GM12878 (cell line): ENCODE data around the gene WDR91. TPM values are rescaled to one million over a fixed set of nuclear protein-coding genes. Genes with fewer than 3 reads are reported as not detected.

Experiments used
- ATAC-seq: fragments of 200-7000 bp; cut with Tn5 transposase; 3 replicates; pipeline ENCODE4 v1.9.1; 2020; ENCODE audit warnings: mild to moderate bottlenecking, moderate library complexity
- BruUV-seq: library from RNA; stranded (reverse); fragments of 400-500 nt; replicated peaks from 2 replicates; lab custom pipeline; 2021; lab: Mats Ljungman, UMichigan
- CTCF ChIA-PET: fragments of 300-600 bp; sonication (Branson Sonifier 250); formaldehyde crosslinking; extraction: SDS; loops from one replicate; lab custom pipeline; 2021; ENCODE audit warnings: inconsistent platforms; lab: Yijun Ruan, JAX
- POLR2A ChIA-PET: fragments of 350-600 bp; formaldehyde crosslinking; extraction: SDS; loops from one replicate; lab custom pipeline; 2021; ENCODE audit warnings: inconsistent platforms; lab: Charles Lee
- RAD21 ChIA-PET: fragments of 300-600 bp; sonication (Branson Sonifier 250); formaldehyde crosslinking; loops from one replicate; lab custom pipeline; 2023; ENCODE audit warnings: antibody characterized with exemption; ENCODE audit not compliant: unreplicated experiment; lab: Charles Lee
- SMC1A ChIA-PET: fragments of 300-600 bp; sonication (Branson Sonifier 250); formaldehyde crosslinking; loops from one replicate; lab custom pipeline; 2023; ENCODE audit not compliant: unreplicated experiment, uncharacterized antibody; lab: Charles Lee
- DNase-seq: peaks from one replicate; pipeline ENCODE4 v3.0.0-alpha.2; 2011; ENCODE audit warnings: low read depth, low spot score
- FAIRE-seq: peaks from 3 replicates; lab custom pipeline; 2011; peaks lifted over from hg19 to GRCh38; lab: Jason Lieb, UNC
- H2AFZ ChIP-seq: 2 replicates; pipeline ENCODE4 v1.6.0; 2011; ENCODE audit warnings: low read depth, low read length, control low read depth; ENCODE audit not compliant: control insufficient read depth
- H3K27ac ChIP-seq: 2 replicates; pipeline ENCODE4 v1.5.1; 2011; ENCODE audit warnings: control low read depth; ENCODE audit not compliant: control insufficient read depth, insufficient read depth
- H3K27me3 ChIP-seq, 2 experiments: replicated peaks in 1 of 2; 2 replicates each; pipeline versions ENCODE4 v1.6.0 to v1.6.1; 2011; ENCODE audit warnings: low read length in 1 of 2; ENCODE audit not compliant: control insufficient read depth in 2 of 2, insufficient read depth in 2 of 2
- H3K36me3 ChIP-seq, 2 experiments: 2 replicates each; pipeline ENCODE4 v1.5.1; 2011; ENCODE audit warnings: low read length in 1 of 2; ENCODE audit not compliant: control insufficient read depth in 2 of 2, insufficient read depth in 2 of 2
- H3K4me1 ChIP-seq: 2 replicates; pipeline ENCODE4 v1.6.1; 2011; ENCODE audit warnings: mild to moderate bottlenecking, low read length, moderate library complexity, mixed read lengths; ENCODE audit not compliant: control insufficient read depth, insufficient read depth
- H3K4me2 ChIP-seq: 2 replicates; pipeline ENCODE4 v1.6.0; 2011; ENCODE audit warnings: control low read depth; ENCODE audit not compliant: control insufficient read depth, insufficient read depth
- H3K4me3 ChIP-seq: fragments of 200-600 bp; sonication (generic); 2 replicates; pipeline ENCODE4 v1.5.1; 2016
- H3K79me2 ChIP-seq: 2 replicates; pipeline ENCODE4 v1.6.0; 2011; ENCODE audit warnings: low read length; ENCODE audit not compliant: control insufficient read depth, insufficient read depth
- H3K9ac ChIP-seq: 2 replicates; pipeline ENCODE4 v1.8.0; 2011; ENCODE audit warnings: low read length, control low read depth, mixed read lengths; ENCODE audit not compliant: control insufficient read depth, insufficient read depth
- H3K9me3 ChIP-seq: replicated peaks from 3 replicates; pipeline ENCODE4 v1.5.1; 2011; ENCODE audit warnings: mild to moderate bottlenecking, low read length; ENCODE audit not compliant: control insufficient read depth, insufficient read depth
- H4K20me1 ChIP-seq: 2 replicates; pipeline ENCODE4 v1.6.0; 2011; ENCODE audit not compliant: control insufficient read depth, insufficient read depth
- BACH1 ChIP-seq: fragments of 450-650 bp; IDR thresholded peaks from 2 replicates; pipeline ENCODE4 v1.6.1; 2017; ENCODE audit warnings: mild to moderate bottlenecking, borderline replicate concordance
- BCL11A ChIP-seq: IDR thresholded peaks from 2 replicates; pipeline ENCODE4 v1.6.1; 2011; ENCODE audit warnings: low read depth, low read length
- BCL3 ChIP-seq: IDR thresholded peaks from 2 replicates; pipeline ENCODE4 v1.6.1; 2011; ENCODE audit warnings: borderline replicate concordance, low read depth, mild to moderate bottlenecking, moderate library complexity, low read length; ENCODE audit not compliant: insufficient read depth, poor library complexity, severe bottlenecking
- CBX3 ChIP-seq: fragments of 200-600 bp; sonication (generic); IDR thresholded peaks from 2 replicates; pipeline ENCODE4 v1.6.1; 2016; ENCODE audit warnings: low read depth, borderline replicate concordance
- CHD1 ChIP-seq: IDR thresholded peaks from 2 replicates; pipeline ENCODE4 v1.6.1; 2012; ENCODE audit warnings: low read depth, low read length, improper control_type of control experiment
- HDGF ChIP-seq: fragments of 450-650 bp; IDR thresholded peaks from 2 replicates; pipeline ENCODE4 v1.6.1; 2016; ENCODE audit warnings: antibody characterized with exemption
- MTA3 ChIP-seq: IDR thresholded peaks from 2 replicates; pipeline ENCODE4 v1.6.1; 2012; ENCODE audit warnings: low read length, inconsistent platforms, borderline replicate concordance
- POLR2A ChIP-seq: IDR thresholded peaks from 2 replicates; pipeline ENCODE4 v1.6.1; 2011; ENCODE audit warnings: low read depth, mild to moderate bottlenecking, low read length
- WGBS: methylation state at CpG from one replicate; pipeline ENCODE4 v1.1.6; 2016; ENCODE audit warnings: low lambda C conversion rate; ENCODE audit not compliant: insufficient replicate concordance, insufficient coverage; ENCODE audit errors: missing lambda C conversion rate; 5-methylcytosine and 5-hydroxymethylcytosine counted together
- in situ Hi-C: fragments of 300-500 bp; cut with MboI; formaldehyde crosslinking; loops from 9 replicates; pipeline ENCODE4 v1.14.3; 2018; ENCODE audit warnings: mixed read lengths
- intact Hi-C: fragments of 100-400 bp; cut with micrococcal nuclease; formaldehyde crosslinking; loops from one replicate; pipeline ENCODE4 v1.14.2; 2022; ENCODE audit not compliant: unreplicated experiment
- polyA plus RNA-seq, 11 experiments: library from polyadenylated mRNA; depleted of rRNA in 4 of 11; unstranded in 6 of 11; stranded (reverse) in 5 of 11; fragments of >200 nt; fragmentation: Nextera tagmentation in 4 of 11; fragmentation: Illumina TruSeq in 1 of 11; extraction: Ambion mirVana in 4 of 11; extraction: Trizol in 1 of 11; gene quantifications; 1 replicate in 1 of 11; 2 replicates in 10 of 11; pipeline versions ENCODE4 v1.2.1 to v1.2.3, GENCODE V29; 2011 to 2016; ENCODE audit warnings: inconsistent platforms in 2 of 11, missing spikeins in 2 of 11, low read depth in 1 of 11
- total RNA-seq, 4 experiments: library from RNA; depleted of rRNA in 3 of 4; stranded (reverse); fragments of >200 nt in 3 of 4; fragmentation: Illumina TruSeq in 1 of 4; extraction: Trizol in 1 of 4; gene quantifications; 2 replicates each; pipeline versions ENCODE4 v1.2.1 to v1.2.3, GENCODE V29; 2013 to 2021

The WDR91 gene
- total and polyA plus RNA-seq, 10 of the 15 experiments (the other 5 are each of a cell fraction or from before 2014, with no cell fraction given), result 7.6 to 83.3 (median 16.5) TPM

- Histone ChIP-seq H3K9me3 (peaks cover 20% of the 10 kb centered on the region), H4K20me1 (no peaks in the 10 kb centered on the region), H3K36me3 (peaks cover 29% of the 10 kb centered on the region in 2 experiments), H3K27me3 (no peaks in the 10 kb centered on the region), H3K27ac (peak overlapping the region; percentile 5; the same call in 1 of the 2 replicates), H3K4me2 (no peak overlapping the region), H2AFZ (no peak overlapping the region), H3K4me1 (peaks cover 34% of the 10 kb centered on the region), H3K4me3 (no peak overlapping the region), H3K9ac (no peak overlapping the region), H3K79me2 (peaks cover 39% of the 10 kb centered on the region)
- WGBS, result 89% methylated on average over 6 of the region's 6 CpGs
- peak; percentile 50 for TF ChIP-seq POLR2A
- TF ChIP-seq CHD1, result no peak
- 0 out of 2 replicates have a peak, but pooled peaks have one; percentile 28 for TF ChIP-seq HDGF
- no peak for TF ChIP-seq MTA3
- no peak for TF ChIP-seq CBX3
- TF ChIP-seq BCL3, result no peak
- no peak for TF ChIP-seq BCL11A
- no peak for TF ChIP-seq BACH1
- FAIRE-seq (no peak), DNase-seq (no peak), ATAC-seq (peak; percentile 11)
- intact Hi-C loops, result no loop called here
- no TSS peak for BruUV-seq
- in situ Hi-C loops, result loop anchor here (10.0 kb wide), 1 partner anchor 517 kb away; the partner anchor contains the start of gene BPGM
- ChIA-PET POLR2A (interaction anchor here (2.2 to 15.9 kb wide), 5 partner anchors 9 to 174 kb away, joined by 6 to 169 read pairs (median 19); partner anchors contain the start of genes AGBL3, CYREN and TMEM140), SMC1A (interaction anchor here (0.7 to 7.0 kb wide), 9 partner anchors 8 to 175 kb away, joined by 3 to 108 read pairs (median 12); partner anchors contain the start of genes AGBL3, CYREN and TMEM140), RAD21 (interaction anchor here (0.8 to 9.0 kb wide), 8 partner anchors 7 to 175 kb away, joined by 3 to 84 read pairs (median 10); partner anchors contain the start of genes AGBL3 and TMEM140), CTCF (interaction anchor here (1.1 to 4.4 kb wide), 8 partner anchors 10 to 514 kb away, joined by 3 to 28 read pairs (median 8); partner anchors contain the start of genes AGBL3 and TMEM140)
These were observed 49.7 kb downstream of the WDR91 start for GRCh38 chr7:135161669-135162068.
